Sigmoid colon (tissue), 7 donors: ENCODE results near the gene APBB1IP. TPM values are rescaled to one million over a fixed set of nuclear protein-coding genes. Genes with fewer than 3 reads are reported as not detected.
A peak's percentile ranks its signal among the peaks of the same experiment; 100 is the strongest.

Source experiments
- DNase-seq: peaks from one replicate; pipeline ENCODE4 v3.0.0-alpha.2; 2019
- H3K27ac ChIP-seq, 4 donors: fragments of 200-600 bp; sonication (generic); one replicate each; pipeline ENCODE4 v1.5.1; 2016 to 2019; ENCODE audit warnings: mild to moderate bottlenecking in 1 of 4
- H3K27me3 ChIP-seq, 3 donors: fragments of 200-600 bp; sonication (generic); one replicate each; pipeline ENCODE4 v1.5.1; 2019; ENCODE audit warnings: mild to moderate bottlenecking in 1 of 3
- H3K36me3 ChIP-seq, 4 donors: fragments of 200-600 bp; sonication (generic); one replicate each; pipeline ENCODE4 v1.5.1; 2016 to 2019
- H3K4me1 ChIP-seq, 4 donors: fragments of 200-600 bp; sonication (generic); one replicate each; pipeline ENCODE4 v1.5.1; 2017 to 2019
- H3K4me3 ChIP-seq, 4 donors: fragments of 200-600 bp; sonication (generic); one replicate each; pipeline ENCODE4 v1.5.1; 2017 to 2019; ENCODE audit warnings: mild to moderate bottlenecking in 2 of 4, moderate library complexity in 1 of 4
- H3K9me3 ChIP-seq, 4 donors: fragments of 200-600 bp in 3 of 4; sonication (generic) in 3 of 4; one replicate each; pipeline versions ENCODE4 v1.5.1 to v1.6.1; 2013 to 2019
- CTCF ChIP-seq, 4 experiments: fragments of 450-650 bp in 3 of 4; fragments of 200-600 bp in 1 of 4; IDR thresholded peaks; one replicate each; pipeline ENCODE4 v1.5.1; 2016 to 2019; ENCODE audit warnings: antibody characterized with exemption in 4 of 4, mild to moderate bottlenecking in 3 of 4, moderate library complexity in 2 of 4
- EP300 ChIP-seq, 4 donors: sonication (generic); formaldehyde crosslinking; IDR thresholded peaks; one replicate each; pipeline ENCODE4 v1.6.1; 2017; ENCODE audit warnings: antibody characterized with exemption in 4 of 4
- POLR2A ChIP-seq, 2 donors: fragments of 450-650 bp; IDR thresholded peaks; one replicate each; pipeline ENCODE4 v1.6.1; 2016; ENCODE audit warnings: antibody characterized with exemption in 2 of 2, mild to moderate bottlenecking in 2 of 2, moderate library complexity in 2 of 2
- POLR2AphosphoS5 ChIP-seq, 4 donors: sonication (generic); formaldehyde crosslinking; IDR thresholded peaks; one replicate each; pipeline ENCODE4 v1.6.1; 2017; ENCODE audit warnings: antibody characterized with exemption in 4 of 4
- WGBS, 2 donors: extraction: QIAGEN DNeasy Blood & Tissue Kit; methylation state at CpG; one replicate each; pipeline ENCODE4 v1.1.7; 2013; 5-methylcytosine and 5-hydroxymethylcytosine counted together
- intact Hi-C: fragments of 100-400 bp; cut with DNase I; formaldehyde crosslinking; loops from one replicate; pipeline ENCODE4 v1.15.1; 2023
- polyA plus RNA-seq, 3 donors: library from polyadenylated mRNA; stranded (reverse); fragments of 200-250 nt; gene quantifications; one replicate each; pipeline ENCODE4 v1.2.3, GENCODE V29; 2013
- total RNA-seq, 4 donors: library from RNA; depleted of rRNA; stranded (reverse); fragments of >200 nt; gene quantifications; one replicate each; pipeline ENCODE4 v1.1.0, GENCODE V29; 2016
- donor health status: healthy with polysubstance abuse.
- donor health status: Bipolar disorder and iron deficiency.
- donor health status: healthy.

Gene APBB1IP
- total and polyA plus RNA-seq, 7 donors: 1.4 to 11.4 (median 3.5) TPM

- H3K27ac ChIP-seq: no peak overlapping the region
- H3K36me3 ChIP-seq: no peaks in the 10 kb centered on the region
- peaks cover 0 to 6% (median 0%) of the 10 kb centered on the region in 4 donors for H3K9me3 ChIP-seq
- no peak for DNase-seq
- peaks cover 0 to 6% (median 0%) of the 10 kb centered on the region in 3 donors for H3K27me3 ChIP-seq
- intact Hi-C loops: no loop called here
- peaks cover 0 to 14% (median 3%) of the 10 kb centered on the region in 4 donors for H3K4me1 ChIP-seq
- WGBS, 2 donors: 86 to 92% methylated on average over 5 of the region's 5 CpGs
- TF ChIP-seq POLR2AphosphoS5 (IDR thresholded peaks at IDR 0.05) (no peak), POLR2A (IDR thresholded peaks at IDR 0.05) (no peak), CTCF (IDR thresholded peaks at IDR 0.05) (no peak), EP300 (IDR thresholded peaks at IDR 0.05) (no peak)
- H3K4me3 ChIP-seq: no peak overlapping the region
Measured at GRCh38 chr10:26554246-26554645, 116.1 kb downstream of the APBB1IP start.

GRCh38 chr10:26555719-26556368, 117.7 kb downstream of the APBB1IP start:
- intact Hi-C loops: loop anchor here (5.0 kb wide), 2 partner anchors 219 to 679 kb away; no protein-coding TSS in a partner anchor
- H3K4me1 ChIP-seq: peaks cover 0 to 14% (median 3%) of the 10 kb centered on the region in 4 donors
- DNase-seq: peak; percentile 85
- peaks cover 0 to 2% (median 0%) of the 10 kb centered on the region in 4 donors for H3K9me3 ChIP-seq
- 9 to 47% methylated on average over 8 of the region's 8 CpGs for WGBS, 2 donors
- TF ChIP-seq EP300 (IDR thresholded peaks at IDR 0.05) (no peak), POLR2AphosphoS5 (IDR thresholded peaks at IDR 0.05) (peak in 3 of 4 donors; percentile 13 to 63 (median 37)), CTCF (IDR thresholded peaks at IDR 0.05) (no peak), POLR2A (IDR thresholded peaks at IDR 0.05) (no peak)
- H3K4me3 ChIP-seq: no peak overlapping the region
- H3K36me3 ChIP-seq: no peaks in the 10 kb centered on the region
- peak overlapping the region in 2 of 4 donors; percentile 40 to 49 for H3K27ac ChIP-seq
- H3K27me3 ChIP-seq: peaks cover 0 to 6% (median 0%) of the 10 kb centered on the region in 3 donors

- 20 to 49% methylated on average over 9 of the region's 9 CpGs for WGBS, 2 donors
- intact Hi-C loops: loop anchor here (5.0 kb wide), 2 partner anchors 220 to 680 kb away; no protein-coding TSS in a partner anchor
- TF ChIP-seq POLR2A (IDR thresholded peaks at IDR 0.05) (no peak), CTCF (IDR thresholded peaks at IDR 0.05) (peak; percentile 26 to 78 (median 66)), EP300 (IDR thresholded peaks at IDR 0.05) (no peak), POLR2AphosphoS5 (IDR thresholded peaks at IDR 0.05) (no peak)
- Histone ChIP-seq H3K4me3 (no peak overlapping the region), H3K9me3 (no peaks in the 10 kb centered on the region), H3K36me3 (no peaks in the 10 kb centered on the region), H3K27ac (no peak overlapping the region), H3K4me1 (peaks cover 0 to 14% (median 3%) of the 10 kb centered on the region in 4 donors), H3K27me3 (peaks cover 0 to 6% (median 0%) of the 10 kb centered on the region in 3 donors)
- no peak for DNase-seq
Measured at GRCh38 chr10:26556748-26557640, 118.9 kb downstream of the APBB1IP start.

GRCh38 chr10:26557641-26558014, 119.5 kb downstream of the APBB1IP start:
- 37 to 62% methylated on average over 5 of the region's 5 CpGs for WGBS, 2 donors
- H3K9me3 ChIP-seq: no peaks in the 10 kb centered on the region
- intact Hi-C loops: loop anchor here (5.0 kb wide), 2 partner anchors 220 to 680 kb away; no protein-coding TSS in a partner anchor
- H3K4me3 ChIP-seq: no peak overlapping the region
- no peaks in the 10 kb centered on the region for H3K36me3 ChIP-seq
- H3K27ac ChIP-seq: no peak overlapping the region
- peaks cover 0 to 14% (median 3%) of the 10 kb centered on the region in 4 donors for H3K4me1 ChIP-seq
- DNase-seq: no peak
- TF ChIP-seq EP300 (IDR thresholded peaks at IDR 0.05) (no peak), POLR2A (IDR thresholded peaks at IDR 0.05) (no peak), CTCF (IDR thresholded peaks at IDR 0.05) (no peak), POLR2AphosphoS5 (IDR thresholded peaks at IDR 0.05) (no peak)
- H3K27me3 ChIP-seq: peaks cover 0 to 12% (median 0%) of the 10 kb centered on the region in 3 donors
